Neural cell (in vitro differentiated cells): Measurements from ENCODE around the gene FXYD1. TPM values are rescaled to one million over a fixed set of nuclear protein-coding genes. Genes with fewer than 3 reads are reported as not detected.
"Not testable (repeated sequence)": the region's sequence is repeated elsewhere in the genome, so short reads cannot be mapped to it uniquely, and the experiment has no call there.

ENCODE experiments used
- H2AFZ ChIP-seq: fragments of 200-600, 300-800 bp; sonication (generic), shearing (Covaris generic); 2 replicates; pipeline ENCODE4 v1.6.0; 2014; ENCODE audit warnings: low read depth, mild to moderate bottlenecking, antibody characterized with exemption, low read length, moderate library complexity
- H3F3A ChIP-seq: fragments of 200-600 bp; shearing (Covaris generic); 2 replicates; pipeline ENCODE4 v1.6.1; 2016; ENCODE audit warnings: mild to moderate bottlenecking, moderate library complexity, mixed read lengths, antibody characterized with exemption, low read length; ENCODE audit not compliant: insufficient read depth, poor library complexity, severe bottlenecking
- H3K27ac ChIP-seq: fragments of 200-600, 300-800 bp; sonication (generic), shearing (Covaris generic); 2 replicates; pipeline ENCODE4 v1.5.1; 2014; ENCODE audit warnings: mild to moderate bottlenecking, low read length, moderate library complexity
- H3K27me3 ChIP-seq: fragments of 300-800, 200-600 bp; sonication (generic), shearing (Covaris generic); 2 replicates; pipeline ENCODE4 v1.6.0; 2014; ENCODE audit warnings: mild to moderate bottlenecking, low read depth, low read length, moderate library complexity; ENCODE audit not compliant: insufficient read depth
- H3K36me3 ChIP-seq: fragments of 300-800, 200-600 bp; sonication (generic), shearing (Covaris generic); 2 replicates; pipeline ENCODE4 v1.5.1; 2014; ENCODE audit warnings: mild to moderate bottlenecking, antibody characterized with exemption, low read length, moderate library complexity; ENCODE audit not compliant: insufficient read depth
- H3K4me2 ChIP-seq: fragments of 300-800, 200-600 bp; sonication (generic), shearing (Covaris generic); 2 replicates; pipeline ENCODE4 v1.6.0; 2014; ENCODE audit warnings: mild to moderate bottlenecking, low read length
- H3K4me3 ChIP-seq: fragments of 300-800, 200-600 bp; sonication (generic), shearing (Covaris generic); 2 replicates; pipeline ENCODE4 v1.5.1; 2014; ENCODE audit warnings: mild to moderate bottlenecking, low read length, moderate library complexity
- H3K79me2 ChIP-seq: fragments of 200-600 bp; shearing (Covaris generic); replicated peaks from 2 replicates; pipeline ENCODE4 v1.6.0; 2014; ENCODE audit warnings: mild to moderate bottlenecking, low read length, moderate library complexity; ENCODE audit not compliant: insufficient read depth
- H3K9ac ChIP-seq: fragments of 300-800, 200-600 bp; sonication (generic), shearing (Covaris generic); 2 replicates; pipeline ENCODE4 v1.6.1; 2016; ENCODE audit warnings: mild to moderate bottlenecking, low read length, mixed read lengths
- H3K9me2 ChIP-seq: fragments of 200-600 bp; shearing (Covaris generic); 2 replicates; pipeline ENCODE4 v1.6.1; 2016; ENCODE audit warnings: mild to moderate bottlenecking, low read length, mixed read lengths; ENCODE audit not compliant: insufficient read depth
- H3K9me3 ChIP-seq: fragments of 200-600, 300-800 bp; sonication (generic), shearing (Covaris generic); 2 replicates; pipeline ENCODE4 v1.6.1; 2016; ENCODE audit warnings: mild to moderate bottlenecking, mixed run types, low read length, moderate library complexity, mixed read lengths
- H4K20me1 ChIP-seq: fragments of 200-600 bp; shearing (Covaris generic); 2 replicates; pipeline ENCODE4 v1.6.1; 2016; ENCODE audit warnings: mild to moderate bottlenecking, mixed run types; ENCODE audit not compliant: insufficient read depth
- CTCF ChIP-seq: fragments of 450-650 bp; IDR thresholded peaks from 2 replicates; pipeline ENCODE4 v1.5.1; 2014; ENCODE audit warnings: antibody characterized with exemption, mild to moderate bottlenecking, moderate library complexity; ENCODE audit not compliant: poor library complexity, severe bottlenecking
- EP300 ChIP-seq: fragments of 450-650 bp; conservative IDR thresholded peaks from 2 replicates; pipeline ENCODE4 v1.6.1; 2014; ENCODE audit warnings: antibody characterized with exemption, mild to moderate bottlenecking, moderate library complexity; ENCODE audit not compliant: poor library complexity, severe bottlenecking
- EZH2 ChIP-seq: fragments of 200-600, 300-800 bp; shearing (Covaris generic), sonication (generic); IDR thresholded peaks from 2 replicates; pipeline ENCODE4 v1.6.1; 2014; ENCODE audit warnings: antibody characterized with exemption, low read length, borderline replicate concordance, mild to moderate bottlenecking; ENCODE audit not compliant: insufficient read depth, poor library complexity, severe bottlenecking
- MXI1 ChIP-seq: fragments of 450-650 bp; conservative IDR thresholded peaks from 2 replicates; pipeline ENCODE4 v1.6.1; 2014; ENCODE audit warnings: antibody characterized with exemption, mild to moderate bottlenecking; ENCODE audit not compliant: poor library complexity, severe bottlenecking
- POLR2AphosphoS5 ChIP-seq: IDR thresholded peaks from 2 replicates; pipeline ENCODE4 v1.6.1; 2012
- RAD21 ChIP-seq: fragments of 450-650 bp; conservative IDR thresholded peaks from 2 replicates; pipeline ENCODE4 v1.6.1; 2014; ENCODE audit warnings: antibody characterized with exemption, mild to moderate bottlenecking, moderate library complexity
- REST ChIP-seq: IDR thresholded peaks from 2 replicates; pipeline ENCODE4 v1.6.1; 2012; ENCODE audit warnings: borderline replicate concordance
- SMC3 ChIP-seq: fragments of 450-650 bp; conservative IDR thresholded peaks from 2 replicates; pipeline ENCODE4 v1.6.1; 2014; ENCODE audit warnings: antibody characterized with exemption, mild to moderate bottlenecking, moderate library complexity; ENCODE audit not compliant: poor library complexity
- TAF1 ChIP-seq: IDR thresholded peaks from 2 replicates; pipeline ENCODE4 v1.6.1; 2012; ENCODE audit warnings: low read depth
- polyA plus RNA-seq: library from polyadenylated mRNA; depleted of rRNA; stranded (reverse); fragments of >200 nt; gene quantifications from 2 replicates; pipeline ENCODE4 v1.2.3, GENCODE V29; 2014

Gene FXYD1
- polyA plus RNA-seq, 1 donor from 2014 or later = not detected

GRCh38 chr19:35151273-35152065 is 12.8 kb downstream of the FXYD1 start:
- Histone ChIP-seq H3K27me3 (peaks cover 34% of the 10 kb centered on the region), H3K27ac (no peak overlapping the region)

GRCh38 chr19:35153129-35153522 is 14.5 kb downstream of the FXYD1 start:
- H3K27me3 ChIP-seq = peaks cover 37% of the 10 kb centered on the region
- H3K36me3 ChIP-seq, H2AFZ ChIP-seq, H3K27ac ChIP-seq, H4K20me1 ChIP-seq, H3K79me2 ChIP-seq, H3K9me2 ChIP-seq, H3F3A ChIP-seq, H3K4me2 ChIP-seq, H3K4me3 ChIP-seq, H3K9ac ChIP-seq, H3K9me3 ChIP-seq: not testable (repeated sequence)

More at GRCh38 chr19:35151273-35152065, 12.8 kb downstream of the FXYD1 start:
- no peak overlapping the region for H3K4me2 ChIP-seq
- TF ChIP-seq EP300 (no peak), SMC3 (no peak), MXI1 (no peak), TAF1 (no peak), CTCF (no peak), POLR2AphosphoS5 (no peak), REST (no peak), RAD21 (no peak), EZH2 (no peak)
- H3K36me3 ChIP-seq = no peaks in the 10 kb centered on the region
- no peaks in the 10 kb centered on the region for H3K9me3 ChIP-seq
- H3K79me2 ChIP-seq = no peaks in the 10 kb centered on the region
- no peak overlapping the region for H2AFZ ChIP-seq
- H3K4me3 ChIP-seq = no peak overlapping the region
- no peaks in the 10 kb centered on the region for H3K9me2 ChIP-seq
- no peak overlapping the region for H3K9ac ChIP-seq
- H3F3A ChIP-seq = no peaks in the 10 kb centered on the region
- no peaks in the 10 kb centered on the region for H4K20me1 ChIP-seq
